Measurements from ENCODE around the gene ATOH8. TPM values are rescaled to one million over a fixed set of nuclear protein-coding genes. Genes with fewer than 3 reads are reported as not detected.
A peak's percentile ranks its signal among the peaks of the same experiment; 100 is the strongest.

The ATOH8 gene
- polyA plus RNA-seq, 1 experiment, result 2.8 TPM

GRCh38 chr2:85769983-85770362, 16.2 kb downstream of the ATOH8 start:
- Histone ChIP-seq H3K4me3 (ENCODE audit: low read depth, low read length) (no peak overlapping the region), H3K27ac (ENCODE audit: low read depth, low read length) (no peak overlapping the region), H3K27me3 (ENCODE audit: control insufficient read depth, insufficient read depth, low read length) (no peaks in the 10 kb centered on the region), H3K9me3 (ENCODE audit: control insufficient read depth, insufficient read depth, low read length) (no peaks in the 10 kb centered on the region)
- TF ChIP-seq, protein P1, sequence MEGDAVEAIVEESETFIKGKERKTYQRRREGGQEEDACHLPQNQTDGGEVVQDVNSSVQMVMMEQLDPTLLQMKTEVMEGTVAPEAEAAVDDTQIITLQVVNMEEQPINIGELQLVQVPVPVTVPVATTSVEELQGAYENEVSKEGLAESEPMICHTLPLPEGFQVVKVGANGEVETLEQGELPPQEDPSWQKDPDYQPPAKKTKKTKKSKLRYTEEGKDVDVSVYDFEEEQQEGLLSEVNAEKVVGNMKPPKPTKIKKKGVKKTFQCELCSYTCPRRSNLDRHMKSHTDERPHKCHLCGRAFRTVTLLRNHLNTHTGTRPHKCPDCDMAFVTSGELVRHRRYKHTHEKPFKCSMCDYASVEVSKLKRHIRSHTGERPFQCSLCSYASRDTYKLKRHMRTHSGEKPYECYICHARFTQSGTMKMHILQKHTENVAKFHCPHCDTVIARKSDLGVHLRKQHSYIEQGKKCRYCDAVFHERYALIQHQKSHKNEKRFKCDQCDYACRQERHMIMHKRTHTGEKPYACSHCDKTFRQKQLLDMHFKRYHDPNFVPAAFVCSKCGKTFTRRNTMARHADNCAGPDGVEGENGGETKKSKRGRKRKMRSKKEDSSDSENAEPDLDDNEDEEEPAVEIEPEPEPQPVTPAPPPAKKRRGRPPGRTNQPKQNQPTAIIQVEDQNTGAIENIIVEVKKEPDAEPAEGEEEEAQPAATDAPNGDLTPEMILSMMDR (IDR thresholded peaks at IDR 0.05; ENCODE audit: low read depth, low read length), result no peak
- no peak for DNase-seq (ENCODE audit: low read depth, low spot score)
- ChIA-PET CTCF (interaction anchor here (1.5 kb wide), 1 partner anchor 20 kb away, joined by 6 read pairs; no protein-coding TSS in a partner anchor), POLR2A (interaction anchor here (0.9 kb wide), 1 partner anchor 28 kb away, joined by 3 read pairs; no protein-coding TSS in a partner anchor)

DNA sequence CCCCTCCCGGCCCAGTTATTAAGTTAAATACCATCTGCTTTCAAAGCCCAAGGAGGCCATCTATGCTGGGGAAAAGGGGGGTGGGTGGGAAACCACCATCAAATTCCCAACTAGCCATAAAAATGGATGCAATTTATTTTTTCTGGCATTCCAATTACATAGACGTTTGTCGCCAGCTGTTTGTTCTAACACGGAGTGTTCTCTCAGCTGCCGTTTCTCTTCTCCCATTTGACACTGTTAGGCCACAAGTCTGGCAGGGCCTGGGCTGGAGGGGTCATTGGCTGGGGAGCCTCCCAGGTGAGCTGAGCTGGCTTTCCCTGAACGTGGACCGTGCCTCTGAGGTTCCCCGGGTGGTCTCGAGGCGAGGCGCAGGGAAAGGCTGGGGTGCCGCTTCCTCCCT, 16.6 kb downstream of the ATOH8 start:
- TF ChIP-seq, protein P1 (IDR thresholded peaks at IDR 0.05; ENCODE audit: low read depth, low read length), result no peak
- POLR2A ChIA-PET, result interaction anchor here (0.9 to 2.5 kb wide), 2 partner anchors 29 kb away, joined by 3 to 75 read pairs; no protein-coding TSS in a partner anchor
- CTCF ChIA-PET, result no interaction called here
- Histone ChIP-seq H3K27ac (ENCODE audit: low read depth, low read length) (no peak overlapping the region), H3K4me3 (ENCODE audit: low read depth, low read length) (no peak overlapping the region), H3K9me3 (ENCODE audit: control insufficient read depth, insufficient read depth, low read length) (no peaks in the 10 kb centered on the region; the same call in 1 of the 2 replicates), H3K27me3 (ENCODE audit: control insufficient read depth, insufficient read depth, low read length) (no peaks in the 10 kb centered on the region)
- no peak for DNase-seq (ENCODE audit: low read depth, low spot score)

GRCh38 chr2:85770786-85771409, 17.1 kb downstream of the ATOH8 start:
- TF ChIP-seq, protein P1 (IDR thresholded peaks at IDR 0.05; ENCODE audit: low read depth, low read length), result no peak
- DNase-seq (ENCODE audit: low read depth, low spot score), result no peak
- POLR2A ChIA-PET, result interaction anchor here (1.8 to 2.5 kb wide), 6 partner anchors 10 to 121 kb away, joined by 7 to 75 read pairs (median 14); no protein-coding TSS in a partner anchor
- no peak overlapping the region for H3K4me3 ChIP-seq (ENCODE audit: low read depth, low read length)
- no peaks in the 10 kb centered on the region for H3K27me3 ChIP-seq (ENCODE audit: control insufficient read depth, insufficient read depth, low read length)
- H3K27ac ChIP-seq (ENCODE audit: low read depth, low read length), result no peak overlapping the region
- H3K9me3 ChIP-seq (ENCODE audit: control insufficient read depth, insufficient read depth, low read length), result no peaks in the 10 kb centered on the region; the same call in 1 of the 2 replicates
- CTCF ChIA-PET, result interaction anchor here (1.2 to 2.5 kb wide), 5 partner anchors 18 to 45 kb away, joined by 3 to 11 read pairs (median 7); partner anchors contain the start of gene ATOH8

- ChIA-PET CTCF (interaction anchor here (1.0 to 2.5 kb wide), 7 partner anchors 18 to 45 kb away, joined by 3 to 11 read pairs (median 5); partner anchors contain the start of gene ATOH8), POLR2A (interaction anchor here (0.8 to 2.5 kb wide), 20 partner anchors 8 to 265 kb away, joined by 3 to 75 read pairs (median 8); partner anchors contain the start of genes ATOH8 and USP39)
- no peak for DNase-seq (ENCODE audit: low read depth, low spot score)
- Histone ChIP-seq H3K27ac (ENCODE audit: low read depth, low read length) (peak overlapping the region; percentile 73), H3K4me3 (ENCODE audit: low read depth, low read length) (no peak overlapping the region), H3K27me3 (ENCODE audit: control insufficient read depth, insufficient read depth, low read length) (no peaks in the 10 kb centered on the region), H3K9me3 (ENCODE audit: control insufficient read depth, insufficient read depth, low read length) (no peaks in the 10 kb centered on the region; the same call in 1 of the 2 replicates)
- TF ChIP-seq, protein P1 (IDR thresholded peaks at IDR 0.05; ENCODE audit: low read depth, low read length), result no peak
These were observed 17.7 kb downstream of the ATOH8 start for GRCh38 chr2:85771486-85771885.
